ENCODE measurements around the gene DNAH8.
"Not testable (repeated sequence)": the region's sequence is repeated elsewhere in the genome, so short reads cannot be mapped to it uniquely, and the experiment has no call there.

DNAH8 gene

DNA sequence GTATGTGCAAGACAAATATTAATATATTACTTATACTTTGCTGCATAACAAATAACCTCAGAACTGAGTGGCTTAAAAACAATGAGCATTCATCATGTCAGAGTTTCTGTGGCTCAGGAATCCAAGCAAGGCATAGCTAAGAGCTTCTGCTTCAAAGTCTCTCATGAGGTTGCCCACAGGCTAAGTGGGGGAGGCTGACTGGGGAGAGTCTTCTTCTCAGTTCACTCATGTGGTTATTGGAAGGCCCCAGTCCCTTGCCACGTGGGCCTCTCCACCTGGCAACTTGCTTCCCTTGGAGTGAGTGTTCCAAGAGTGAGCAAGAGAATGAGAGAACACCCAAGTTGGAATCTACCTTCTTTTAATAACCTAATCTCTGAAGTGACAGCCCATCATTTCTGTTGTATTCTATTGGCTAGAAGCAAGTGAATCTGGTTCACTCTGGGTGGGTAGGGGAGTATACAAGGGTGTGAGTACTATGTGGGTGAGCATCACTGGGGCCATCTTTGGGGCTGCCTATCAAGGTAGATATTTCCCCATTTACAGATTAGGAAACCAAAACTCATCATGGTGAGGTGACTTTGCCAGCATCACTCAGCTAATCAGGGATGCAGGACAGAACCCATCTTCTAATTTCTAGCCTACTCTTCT, 36.0 kb downstream of the DNAH8 start:
- DNase-seq (ENCODE audit: low spot score): no peak

DNA sequence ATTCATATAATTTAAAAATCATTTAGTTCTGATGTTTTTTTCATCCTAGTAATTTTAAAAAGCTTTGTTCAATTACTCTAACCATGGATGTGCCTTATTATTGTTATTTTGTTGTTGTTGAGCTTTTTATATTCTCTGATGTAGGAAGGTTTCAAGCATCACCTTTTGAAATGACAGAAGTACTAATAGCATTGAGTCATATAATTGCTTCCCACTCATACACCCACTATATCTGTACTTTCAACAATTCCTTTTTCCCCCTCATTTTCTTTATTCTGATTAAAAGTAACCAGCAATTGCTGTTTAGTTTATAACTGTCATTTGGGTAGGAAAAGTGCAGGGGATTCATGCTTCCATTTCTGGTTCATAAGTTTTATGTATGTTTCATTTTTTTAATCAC, 38.6 kb downstream of the DNAH8 start:
- DNase-seq (ENCODE audit: low spot score): no peak

DNA sequence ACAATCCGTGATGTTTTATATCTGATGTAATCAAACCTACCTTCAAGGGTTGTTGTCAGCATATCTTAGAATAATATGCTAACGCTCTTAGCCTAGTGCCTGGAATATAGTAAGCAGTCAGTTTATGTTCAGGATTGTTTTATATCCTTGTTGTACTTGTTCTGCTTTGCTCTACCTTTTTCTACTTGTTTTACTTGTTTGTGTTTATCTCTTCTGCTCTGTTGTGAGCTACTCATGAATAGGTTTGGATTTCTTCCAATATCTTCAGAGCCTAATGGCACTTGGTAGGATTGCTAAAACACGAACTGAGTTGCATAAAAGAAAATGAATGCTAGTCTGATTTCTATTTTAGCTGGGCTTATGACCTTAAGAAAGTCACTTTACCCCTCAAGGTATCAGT, 40.1 kb downstream of the DNAH8 start:
- DNase-seq (ENCODE audit: low spot score): no peak

DNA sequence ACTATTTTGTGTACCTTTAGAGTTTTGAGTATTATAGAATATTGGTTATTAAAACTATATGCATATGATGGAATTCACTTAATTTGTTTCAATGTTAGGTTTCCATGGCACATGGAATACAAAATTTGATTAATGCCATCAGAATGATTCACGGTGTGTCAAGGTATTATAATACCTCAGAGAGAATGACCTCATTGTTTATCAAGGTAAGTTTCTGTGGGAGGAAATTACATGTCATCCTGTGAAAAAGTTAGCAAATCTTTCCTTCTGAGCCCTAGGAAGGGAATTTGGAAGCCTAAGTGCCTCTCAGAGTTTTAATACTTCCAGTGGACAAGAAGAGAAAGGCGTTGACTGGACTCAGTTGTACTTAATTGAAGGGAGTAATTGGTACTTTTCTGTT, 40.8 kb downstream of the DNAH8 start:
- DNase-seq (ENCODE audit: low spot score): no peak

DNA sequence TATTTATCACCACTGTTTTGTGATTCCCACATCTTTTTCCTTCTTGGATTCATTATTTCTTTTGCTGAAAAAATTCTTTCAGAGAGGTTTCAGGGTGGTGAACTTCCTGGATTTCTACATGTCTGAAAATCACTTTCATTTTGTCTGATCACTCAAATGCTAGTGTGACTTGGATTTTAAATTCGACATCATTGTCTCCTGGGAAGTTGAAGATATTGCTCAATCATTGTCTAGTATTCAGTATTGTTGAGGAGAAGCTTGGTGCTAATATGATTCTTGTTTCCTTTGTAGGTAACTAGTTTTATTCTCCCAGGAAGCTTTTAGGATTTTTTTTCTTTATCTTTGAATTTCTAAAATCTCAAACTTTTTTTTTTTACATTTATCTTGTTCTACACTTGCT, 45.0 kb downstream of the DNAH8 start:
- no peak for DNase-seq (ENCODE audit: low spot score)

DNA sequence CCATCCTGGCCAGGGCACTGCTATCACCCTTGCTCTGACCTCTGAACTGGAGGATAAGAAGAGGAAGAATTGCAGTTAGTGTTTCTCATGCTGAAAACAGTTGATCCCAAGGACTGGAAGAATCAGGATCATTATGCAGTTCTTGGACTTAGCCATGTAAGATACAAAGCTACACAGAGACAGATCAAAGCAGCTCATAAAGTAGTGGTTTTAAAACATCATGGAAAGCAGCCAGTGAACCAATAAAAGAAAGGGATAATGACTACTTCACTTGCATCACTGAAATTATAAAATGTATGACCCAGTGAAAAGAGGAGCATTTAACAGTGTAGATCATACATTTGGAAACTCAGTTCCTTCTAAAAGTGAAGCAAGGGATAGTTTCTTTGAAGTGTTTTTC, 47.7 kb downstream of the DNAH8 start:
- DNase-seq (ENCODE audit: low spot score): no peak

DNA sequence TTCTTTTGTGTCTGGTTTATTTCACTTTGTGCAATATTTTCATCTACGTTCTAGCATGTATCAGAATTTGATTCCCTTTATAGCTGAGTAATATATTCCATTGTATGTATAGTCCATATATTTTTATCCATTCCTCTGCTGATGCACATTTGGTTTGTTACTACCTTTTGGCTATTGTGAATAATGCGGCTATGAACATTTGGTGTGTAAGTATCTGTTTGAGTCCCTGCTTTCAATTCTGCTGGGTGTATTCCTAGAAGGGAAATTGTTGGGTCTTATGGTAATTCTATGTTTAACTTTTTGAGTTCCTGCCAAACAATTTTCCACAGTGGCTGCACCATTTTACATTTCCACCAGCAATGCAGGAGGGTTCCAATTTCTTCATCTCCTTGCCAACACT, 52.4 kb downstream of the DNAH8 start:
- no peak for DNase-seq (ENCODE audit: low spot score)

DNA sequence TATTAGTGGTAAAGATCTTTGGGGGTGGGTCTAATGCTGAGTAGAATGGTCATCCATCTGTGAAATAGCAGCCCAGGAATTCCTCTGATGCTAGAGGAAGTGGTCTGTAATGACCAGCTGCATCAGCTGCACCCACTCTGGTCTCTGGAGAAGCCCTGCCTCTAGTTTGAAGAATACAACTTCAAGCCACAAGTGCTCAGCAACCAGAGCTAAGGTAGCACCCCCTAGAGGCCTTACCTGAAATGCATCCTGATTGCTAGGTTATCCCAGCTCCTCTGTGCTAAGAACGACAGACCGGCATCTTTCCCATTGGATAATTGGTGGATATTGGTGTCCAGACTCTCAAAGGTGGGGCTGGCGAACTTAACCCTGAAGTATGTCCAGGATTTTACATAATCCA, 58.2 kb downstream of the DNAH8 start:
- no peak for DNase-seq (ENCODE audit: low spot score)

DNA sequence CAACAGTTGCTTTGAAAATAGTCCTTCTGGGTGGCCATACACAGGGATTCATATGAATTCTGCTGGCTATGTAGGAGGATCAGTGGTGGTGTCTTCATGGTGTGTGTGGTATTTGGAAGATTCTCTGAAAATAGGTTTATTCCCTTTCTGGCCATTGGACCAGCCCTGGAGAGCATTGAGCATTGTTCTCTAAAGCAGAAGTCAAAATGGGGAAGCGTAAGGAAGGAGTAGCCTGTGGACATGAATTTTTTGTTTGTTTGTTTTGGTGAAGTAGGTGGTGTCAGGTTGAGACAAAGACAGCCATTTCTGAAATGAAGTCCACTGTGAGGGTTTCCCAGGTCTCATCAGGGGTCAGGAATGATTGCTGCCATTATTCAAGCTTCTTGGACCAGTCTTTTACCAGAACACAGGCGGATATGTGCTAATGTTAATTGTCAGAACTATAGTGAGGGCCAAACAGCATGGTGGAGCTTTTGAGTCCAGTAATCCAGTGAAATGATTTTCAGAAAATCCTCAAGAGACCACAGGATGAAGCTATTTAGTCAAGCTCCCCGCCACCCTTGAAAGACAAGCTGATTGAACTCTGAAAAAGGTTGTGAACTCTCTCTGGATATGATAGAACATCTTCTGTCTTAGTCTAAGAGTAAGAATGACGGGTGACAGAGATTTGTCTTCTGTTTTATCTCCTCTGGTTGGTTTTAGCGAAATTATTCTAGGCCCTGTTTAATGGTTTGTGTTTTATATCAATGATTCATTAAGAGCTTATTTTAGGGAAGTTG, 60.0 kb downstream of the DNAH8 start:
- no peak for DNase-seq (ENCODE audit: low spot score)

DNA sequence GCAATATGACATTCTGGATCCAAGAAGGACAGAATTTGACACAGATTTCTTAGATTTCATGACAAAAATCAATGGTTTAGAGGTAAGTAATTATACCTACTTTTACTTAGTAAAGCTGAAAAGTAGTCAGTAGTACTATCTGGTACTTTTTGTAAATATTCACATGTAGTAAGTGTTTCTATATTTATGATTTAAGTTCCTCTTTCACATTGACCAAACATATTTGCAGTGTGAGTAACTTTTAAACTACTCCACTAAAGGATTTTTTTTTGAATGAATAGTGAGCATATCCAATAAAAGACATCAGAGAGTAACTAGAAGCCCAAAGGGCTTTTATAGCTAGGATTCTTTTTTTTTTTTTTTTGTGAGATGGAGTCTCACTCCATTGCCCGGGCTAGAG, 60.8 kb downstream of the DNAH8 start:
- DNase-seq (ENCODE audit: low spot score): no peak

DNA sequence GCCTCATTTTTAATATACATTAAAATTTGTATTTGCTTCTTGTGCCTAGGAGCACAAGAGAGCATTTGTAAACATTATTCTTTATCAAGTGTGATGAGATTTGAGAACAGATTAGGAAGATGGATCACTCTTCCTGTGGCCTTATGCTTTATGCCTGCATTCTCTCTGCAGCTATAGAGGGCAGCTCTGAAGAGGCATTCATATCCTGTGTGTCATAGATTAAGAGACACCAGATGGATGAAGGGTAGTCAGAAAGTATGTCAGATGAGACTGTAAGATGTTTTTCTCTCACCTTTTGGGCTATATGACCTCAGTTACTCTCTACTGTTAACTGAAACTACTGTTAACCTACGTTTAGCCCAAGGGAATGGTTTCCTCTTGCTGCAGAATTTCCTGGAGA, 61.4 kb downstream of the DNAH8 start:
- DNase-seq (ENCODE audit: low spot score): no peak

DNA sequence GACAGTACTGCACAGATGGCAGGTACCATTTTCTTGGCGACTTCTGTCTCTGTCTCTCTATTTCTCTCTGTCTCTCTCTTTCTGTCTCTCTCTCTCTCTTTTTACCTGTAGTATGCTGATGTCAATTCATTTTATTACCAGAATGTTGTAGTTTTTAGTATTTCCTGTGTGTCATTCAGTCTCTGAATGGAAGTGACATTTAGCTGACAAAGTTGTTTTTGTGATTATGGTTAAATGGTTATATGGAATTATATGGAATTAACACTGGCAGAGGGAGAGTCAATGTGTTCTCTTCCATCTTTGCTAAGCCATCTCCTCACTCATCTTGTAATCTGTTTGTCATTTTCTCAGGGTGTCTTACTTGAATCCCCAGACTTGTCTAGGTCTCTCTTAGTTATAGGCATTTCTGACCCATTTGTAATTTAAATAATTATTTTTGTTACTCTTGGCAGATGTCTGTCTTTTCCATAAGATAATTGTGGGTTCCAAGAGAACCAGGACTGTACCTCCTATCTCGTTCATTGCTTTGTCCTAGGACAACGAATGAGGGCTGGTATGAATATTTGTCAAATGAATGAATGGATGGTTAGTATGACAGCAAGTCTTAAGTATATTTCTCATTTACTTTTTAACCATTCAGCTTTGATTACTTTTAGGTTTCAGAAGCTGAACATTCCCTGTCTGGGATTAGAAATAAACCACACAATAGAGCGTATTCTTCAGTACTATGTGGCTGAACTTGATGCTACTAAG, 64.4 kb downstream of the DNAH8 start:
- DNase-seq (ENCODE audit: low spot score): no peak

DNA sequence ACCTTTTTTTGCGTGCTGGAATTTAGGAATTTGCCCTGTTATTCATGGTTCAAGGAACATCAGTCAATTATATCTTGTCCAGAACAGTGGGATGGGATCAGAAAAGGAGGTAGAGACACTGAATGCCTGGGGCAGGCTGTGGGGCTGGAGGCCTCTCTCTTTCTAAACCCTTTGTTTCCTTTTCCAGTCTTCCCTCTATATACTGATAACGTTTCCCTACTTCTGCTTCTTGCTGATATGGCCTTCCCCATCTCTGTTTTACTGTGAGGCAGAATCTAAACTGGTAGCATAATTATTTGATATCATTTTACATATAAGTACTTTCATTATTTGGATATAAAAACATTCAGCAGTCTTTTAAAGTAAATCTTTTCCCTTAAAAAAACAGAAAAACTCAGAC, 67.5 kb downstream of the DNAH8 start:
- DNase-seq (ENCODE audit: low spot score): no peak

DNA sequence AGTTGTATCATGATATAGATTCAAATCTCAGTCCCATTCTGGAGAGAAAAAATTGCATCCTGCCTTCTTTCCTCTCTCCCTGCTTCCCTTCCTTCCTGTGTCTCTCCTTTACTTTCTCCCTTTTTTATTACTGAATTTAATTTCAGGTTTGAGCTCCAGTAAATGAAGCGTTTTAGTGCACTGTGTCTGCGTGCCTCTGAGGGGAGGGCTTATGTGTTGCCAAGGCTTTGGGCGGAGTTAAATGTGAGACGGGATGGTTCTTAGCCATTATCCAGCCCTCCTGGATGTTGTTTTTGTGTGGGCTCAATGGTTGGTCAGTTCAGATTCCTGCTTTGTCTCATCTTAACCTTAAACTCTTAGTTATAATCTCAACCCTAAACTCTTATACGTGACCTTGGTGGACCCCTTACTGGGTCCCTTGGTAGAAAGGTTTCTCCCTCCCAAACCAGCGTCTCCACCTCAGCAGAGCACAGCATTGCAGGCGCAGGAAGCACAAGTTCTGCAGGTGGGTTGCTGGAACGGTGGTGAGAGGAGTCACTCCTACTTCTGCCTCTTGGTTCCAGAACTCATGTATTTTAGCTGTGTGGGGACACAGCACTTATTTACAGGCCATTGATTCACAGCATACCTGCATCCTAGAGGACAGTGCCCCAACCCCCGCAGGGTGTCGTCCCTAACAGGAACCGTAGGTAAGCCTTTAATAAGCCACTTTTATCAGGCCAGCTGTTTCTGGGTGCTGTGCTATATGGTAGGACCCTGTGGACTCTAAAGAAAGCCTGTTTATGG, 68.5 kb downstream of the DNAH8 start:
- no peak for DNase-seq (ENCODE audit: low spot score)

DNA sequence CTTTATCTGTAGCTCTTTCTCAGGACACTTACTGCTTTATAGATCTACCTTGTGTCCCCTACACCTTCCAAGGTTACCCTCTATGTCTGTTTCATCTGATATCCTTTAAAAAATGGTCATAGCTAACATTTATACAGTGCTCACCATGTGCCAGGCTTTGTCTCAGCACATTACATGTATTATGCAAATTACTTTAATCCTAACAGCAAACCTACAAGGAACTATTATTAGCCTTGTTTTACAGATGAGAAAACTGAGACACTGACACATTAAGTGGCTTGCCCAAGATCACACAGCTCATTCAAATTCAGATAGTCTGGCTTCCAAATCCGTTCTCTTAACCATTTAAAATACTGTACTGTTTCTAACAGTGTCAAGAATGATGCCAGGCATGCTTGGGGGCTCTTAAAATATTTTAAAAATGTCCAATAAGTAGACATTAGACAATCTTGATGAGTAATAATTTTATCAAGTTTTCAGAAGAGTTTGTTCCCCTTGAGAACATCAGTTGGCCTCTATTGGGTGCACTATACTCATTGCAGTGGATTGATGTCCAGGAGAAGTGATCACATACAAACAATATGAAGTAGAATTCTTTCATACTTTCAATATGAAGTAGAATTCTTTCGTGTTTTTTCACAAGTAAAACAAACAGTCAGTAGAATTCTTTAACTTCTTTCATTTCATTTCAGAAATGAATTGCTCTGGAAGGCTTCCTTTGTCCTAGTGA, 69.6 kb downstream of the DNAH8 start:
- no peak for DNase-seq (ENCODE audit: low spot score)

DNA sequence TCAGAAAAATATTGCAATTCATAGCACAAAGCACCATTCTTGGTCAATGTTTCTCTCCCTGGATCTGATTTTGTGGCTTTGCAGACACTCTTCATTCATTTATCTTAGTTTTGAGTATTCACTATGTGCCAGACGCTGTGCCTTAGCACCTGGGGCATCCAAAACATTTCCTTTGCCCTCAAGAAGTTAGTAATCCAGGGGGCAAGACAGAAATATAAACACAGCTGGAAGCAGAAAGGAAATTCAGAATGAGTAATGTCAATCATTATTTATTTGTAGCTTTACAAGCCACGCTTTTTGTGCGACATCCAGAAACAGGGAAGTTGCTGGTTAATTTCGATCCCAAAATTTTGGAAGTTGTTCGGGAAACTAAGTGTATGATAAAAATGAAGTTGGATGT, 71.4 kb downstream of the DNAH8 start:
- no peak for DNase-seq (ENCODE audit: low spot score)

DNA sequence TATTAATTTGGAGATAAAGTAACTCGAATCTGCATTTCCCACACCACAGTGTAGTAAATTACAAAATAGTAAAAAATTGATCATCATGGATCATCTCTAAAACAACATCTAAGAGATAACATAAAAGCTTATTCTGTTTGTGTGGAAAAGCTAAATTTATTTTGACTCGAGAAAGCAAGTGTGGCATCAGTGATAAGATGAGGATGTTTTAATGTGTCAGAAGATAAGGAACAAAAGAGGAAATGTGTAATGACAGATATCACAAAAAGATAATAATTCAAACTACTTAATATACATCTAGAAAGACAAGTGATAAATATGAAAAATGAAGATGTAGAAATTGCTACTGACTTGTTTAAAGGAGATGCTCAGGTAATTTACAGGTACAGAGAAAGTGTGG, 74.1 kb downstream of the DNAH8 start:
- no peak for DNase-seq (ENCODE audit: low spot score)

DNA sequence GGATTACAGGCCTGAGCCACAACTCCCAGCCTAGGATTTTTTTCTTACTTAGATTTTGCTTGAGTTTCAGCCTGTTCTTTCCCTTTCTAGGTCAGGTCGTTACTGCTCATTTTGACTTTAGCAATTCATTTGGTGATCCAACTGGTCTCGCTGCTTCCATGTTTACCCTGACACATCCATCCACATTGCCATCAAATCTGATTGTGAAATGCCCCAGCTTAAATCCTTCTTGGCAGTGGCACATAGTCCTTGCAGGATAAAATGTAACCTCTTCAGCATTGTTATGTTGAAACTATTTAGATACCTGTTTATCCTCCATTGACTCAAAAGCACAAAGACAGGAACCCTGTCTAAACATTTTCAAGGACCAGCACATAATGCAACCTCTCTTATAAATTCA, 77.2 kb downstream of the DNAH8 start:
- DNase-seq (ENCODE audit: low spot score): no peak

DNA sequence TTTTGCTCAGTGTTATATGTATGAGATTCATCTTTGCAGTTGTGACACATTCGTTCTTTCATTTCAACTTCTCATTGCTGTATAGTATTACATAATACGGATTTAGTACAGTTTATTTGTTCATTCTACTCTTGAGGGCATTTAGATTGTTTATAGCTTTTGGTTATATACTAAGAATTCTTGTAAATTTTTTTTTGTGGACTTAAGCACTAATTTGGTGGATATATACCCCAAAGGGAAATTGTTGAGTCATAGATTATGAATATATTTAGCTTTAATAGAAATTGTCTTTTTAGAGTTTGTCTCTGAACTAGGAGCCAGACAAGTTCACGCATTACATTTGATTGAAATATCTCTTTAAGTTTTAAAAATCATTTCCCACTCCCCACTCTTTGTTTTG, 79.6 kb downstream of the DNAH8 start:
- DNase-seq (ENCODE audit: low spot score): no peak

DNA sequence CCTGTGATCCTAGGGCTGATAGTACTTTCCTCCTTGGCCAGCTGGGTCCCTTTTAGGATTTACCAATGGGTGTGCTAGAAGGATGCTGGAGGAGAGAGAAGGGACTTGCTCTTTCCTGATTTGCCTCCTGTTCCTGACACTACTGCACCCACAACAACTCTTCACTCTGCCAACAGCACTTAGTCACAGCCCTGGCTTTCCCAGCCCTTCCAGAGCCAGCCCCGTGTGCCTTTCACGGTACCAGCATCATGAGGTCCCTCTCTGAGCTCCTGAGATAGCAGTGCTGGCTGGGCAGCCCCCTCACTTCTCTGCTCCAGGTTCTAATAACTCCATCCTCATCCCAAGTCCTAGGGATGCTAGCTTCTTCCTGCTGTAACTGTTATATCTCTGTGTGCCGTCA, 80.9 kb downstream of the DNAH8 start:
- DNase-seq (ENCODE audit: low spot score): no peak

DNA sequence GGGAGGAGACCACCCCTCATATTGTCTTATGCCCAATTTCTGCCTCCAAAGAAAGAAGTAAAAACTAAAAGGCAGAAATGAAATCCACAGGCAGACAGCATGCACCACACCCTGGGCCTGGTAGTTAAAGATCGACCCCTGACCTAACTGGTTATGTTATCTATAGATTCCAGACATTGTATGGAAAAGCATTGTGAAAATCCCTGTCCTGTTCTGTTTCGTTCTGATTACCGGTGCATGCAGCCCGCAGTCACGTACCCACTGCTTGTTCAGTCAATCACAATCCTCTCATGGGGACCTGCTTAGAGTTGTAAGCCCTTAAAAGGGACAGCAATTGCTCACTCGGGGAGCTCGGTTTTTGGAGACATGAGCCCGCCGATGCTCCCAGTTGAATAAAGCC, 81.3 kb downstream of the DNAH8 start:
- not testable (repeated sequence) for DNase-seq (ENCODE audit: low spot score)

DNA sequence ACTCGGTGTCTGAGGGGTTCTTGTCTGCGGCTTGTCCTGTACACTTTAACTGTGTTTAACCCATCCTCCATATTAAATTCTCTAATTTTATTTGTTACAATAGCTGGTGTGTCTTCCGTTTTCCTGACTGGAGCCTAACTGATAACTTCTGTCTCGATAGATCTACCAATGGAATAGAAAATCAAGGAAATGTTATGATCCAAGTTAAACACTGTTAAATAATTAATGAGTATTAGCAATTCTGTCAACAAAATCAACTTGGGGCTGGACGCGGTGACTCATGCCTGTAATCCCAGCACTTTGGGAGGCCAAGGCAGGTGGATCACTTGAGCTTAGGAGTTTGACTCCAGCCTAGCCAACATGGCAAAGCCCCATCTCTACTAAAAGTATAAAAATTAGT, 81.7 kb downstream of the DNAH8 start:
- no peak for DNase-seq (ENCODE audit: low spot score)

Data from SW480 (cell line).